ENCODE measurements around the gene IRF2BPL. TPM values are rescaled to one million over a fixed set of nuclear protein-coding genes. Genes with fewer than 3 reads are reported as not detected.

IRF2BPL gene
- total and polyA plus RNA-seq, 2 of the 8 experiments (the other 6 are each of a cell fraction or from before 2014, with no cell fraction given), result 18.8 to 57.0 TPM

DNA sequence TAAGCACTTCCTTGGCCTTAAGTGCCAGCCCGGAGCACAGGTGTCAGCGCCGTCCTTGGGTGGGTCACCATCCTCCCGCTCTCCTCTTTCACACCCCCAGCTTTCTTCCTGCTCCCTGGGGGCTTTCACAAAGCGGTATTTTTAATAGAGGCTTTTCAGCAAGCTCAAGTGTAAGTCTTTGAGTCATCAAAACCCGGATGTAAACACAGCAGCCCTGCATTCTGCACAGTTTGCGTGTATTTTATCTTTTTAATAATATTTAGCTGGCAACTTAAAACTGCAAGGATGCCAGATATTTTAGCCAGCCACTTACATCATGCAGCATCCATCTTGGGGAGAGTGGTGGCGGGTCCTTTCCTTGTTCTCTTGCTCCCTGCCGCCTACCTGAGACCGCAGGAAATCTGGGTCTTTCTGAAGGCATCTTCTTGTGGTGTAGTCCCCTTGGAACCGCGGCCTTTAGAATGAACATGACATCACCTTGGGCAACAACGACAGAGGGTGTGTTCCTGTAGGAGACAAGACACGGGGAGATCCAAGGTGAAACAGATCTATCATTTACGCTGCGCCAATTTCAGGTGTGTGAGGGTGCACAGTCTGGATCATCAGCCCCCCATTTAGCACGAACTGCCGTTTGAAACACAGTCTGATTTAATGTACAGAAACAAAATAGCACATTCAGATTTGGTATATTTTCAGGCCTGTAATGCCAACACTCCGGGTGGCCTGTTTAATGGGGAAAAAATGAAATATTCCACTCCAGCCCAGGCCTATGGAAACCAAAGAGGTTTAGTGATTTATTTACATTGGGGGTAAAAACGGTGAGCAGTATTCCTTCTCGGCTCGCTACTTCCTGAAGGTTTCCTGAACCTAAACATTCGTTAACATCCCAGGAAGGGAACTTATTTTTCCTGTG, 12.5 kb upstream of the IRF2BPL start (continued):
- TF ChIP-seq BACH1 (IDR thresholded peaks at IDR 0.05; ENCODE audit: low read length) (no peak), ASH2L (IDR thresholded peaks at IDR 0.05; ENCODE audit: low read length) (peak; percentile 38), SP4 (IDR thresholded peaks at IDR 0.05; ENCODE audit: low read length) (no peak), FOSL1 (IDR thresholded peaks at IDR 0.05; ENCODE audit: insufficient read depth, low read depth, low read length) (no peak)
- TF ChIP-seq, protein P1, sequence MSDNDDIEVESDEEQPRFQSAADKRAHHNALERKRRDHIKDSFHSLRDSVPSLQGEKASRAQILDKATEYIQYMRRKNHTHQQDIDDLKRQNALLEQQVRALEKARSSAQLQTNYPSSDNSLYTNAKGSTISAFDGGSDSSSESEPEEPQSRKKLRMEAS (IDR thresholded peaks at IDR 0.05), result no peak
